SIG-M5 treated with dmso at 0.1 percent for 504 hours (cell line): ENCODE results near the gene CYTH3.
A peak's percentile ranks its signal among the peaks of the same experiment; 100 is the strongest.
"Not testable (repeated sequence)": the region's sequence is repeated elsewhere in the genome, so short reads cannot be mapped to it uniquely, and the experiment has no call there.

Experiments used
- DNase-seq: peaks from one replicate; lab custom pipeline; 2025; ENCODE audit not compliant: unreplicated experiment; lab: John Stamatoyannopoulos, UW

CYTH3 gene

GRCh38 chr7:6234384-6234783, 38.0 kb downstream of the CYTH3 start:
- DNase-seq = no peak

GRCh38 chr7:6232534-6232933, 39.9 kb downstream of the CYTH3 start:
- DNase-seq = peak; percentile 19

GRCh38 chr7:6232116-6232515, 40.3 kb downstream of the CYTH3 start:
- DNase-seq = peak; percentile 24

- DNase-seq = no peak
Measured at GRCh38 chr7:6231184-6231583, 41.2 kb downstream of the CYTH3 start.

- not testable (repeated sequence) for DNase-seq
Measured at GRCh38 chr7:6229284-6229683, 43.1 kb downstream of the CYTH3 start.

- peak; percentile 40 for DNase-seq
Measured at GRCh38 chr7:6228361-6229229, 43.8 kb downstream of the CYTH3 start.

- no peak for DNase-seq
Measured at GRCh38 chr7:6227294-6227846, 45.1 kb downstream of the CYTH3 start.

GRCh38 chr7:6226194-6226799, 46.1 kb downstream of the CYTH3 start:
- DNase-seq = no peak

- DNase-seq = not testable (repeated sequence)
Measured at GRCh38 chr7:6223411-6223810, 49.0 kb downstream of the CYTH3 start.

GRCh38 chr7:6223010-6223409, 49.4 kb downstream of the CYTH3 start:
- DNase-seq = not testable (repeated sequence)

- peak; percentile 84 for DNase-seq
Measured at GRCh38 chr7:6221340-6222319, 50.8 kb downstream of the CYTH3 start.

GRCh38 chr7:6218329-6218728, 54.1 kb downstream of the CYTH3 start:
- DNase-seq = peak; percentile 68

GRCh38 chr7:6212008-6212407, 60.4 kb downstream of the CYTH3 start:
- DNase-seq = no peak

- DNase-seq = no peak
Measured at GRCh38 chr7:6210621-6211372, 61.6 kb downstream of the CYTH3 start.

- DNase-seq = no peak
Measured at GRCh38 chr7:6209340-6209739, 63.1 kb downstream of the CYTH3 start.

GRCh38 chr7:6208573-6209328, 63.7 kb downstream of the CYTH3 start:
- no peak for DNase-seq

- no peak for DNase-seq
Measured at GRCh38 chr7:6205971-6206660, 66.3 kb downstream of the CYTH3 start.

GRCh38 chr7:6203381-6203780, 69.0 kb downstream of the CYTH3 start:
- DNase-seq = no peak

- DNase-seq = no peak
Measured at GRCh38 chr7:6202117-6202516, 70.3 kb downstream of the CYTH3 start.
